ENCODE data around the gene NTRK3. TPM values are rescaled to one million over a fixed set of nuclear protein-coding genes. Genes with fewer than 3 reads are reported as not detected.
"Not testable (repeated sequence)": the region's sequence is repeated elsewhere in the genome, so short reads cannot be mapped to it uniquely, and the experiment has no call there.

The NTRK3 gene
- polyA plus RNA-seq, 3 donors, result 0.79 to 3.0 (median 2.0) TPM

DNA sequence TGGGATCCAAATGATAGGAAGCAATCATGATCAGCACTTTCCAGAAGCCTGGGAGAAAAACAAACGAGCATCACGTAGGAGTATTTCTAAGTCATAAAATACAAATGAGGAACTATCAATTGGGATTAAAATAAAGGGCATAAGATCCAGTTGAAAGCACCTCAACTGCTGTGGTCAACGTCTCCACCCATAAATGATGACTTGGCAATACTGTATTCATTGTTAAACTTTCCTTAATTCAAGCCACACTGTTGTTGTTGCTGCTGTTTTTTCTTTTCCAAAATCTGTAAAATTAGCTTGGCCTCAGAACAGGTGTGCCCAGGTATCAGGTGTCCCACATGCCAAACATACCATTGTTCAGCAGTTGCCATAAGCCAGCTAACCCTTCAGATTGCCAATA is 395.8 kb downstream of the NTRK3 start:
- 44 to 47% (median 47%) methylated on average over 3 of the region's 3 CpGs for WGBS, 3 donors
- H3K27ac ChIP-seq (ENCODE audit: low read depth, low read length), result no peak overlapping the region

DNA sequence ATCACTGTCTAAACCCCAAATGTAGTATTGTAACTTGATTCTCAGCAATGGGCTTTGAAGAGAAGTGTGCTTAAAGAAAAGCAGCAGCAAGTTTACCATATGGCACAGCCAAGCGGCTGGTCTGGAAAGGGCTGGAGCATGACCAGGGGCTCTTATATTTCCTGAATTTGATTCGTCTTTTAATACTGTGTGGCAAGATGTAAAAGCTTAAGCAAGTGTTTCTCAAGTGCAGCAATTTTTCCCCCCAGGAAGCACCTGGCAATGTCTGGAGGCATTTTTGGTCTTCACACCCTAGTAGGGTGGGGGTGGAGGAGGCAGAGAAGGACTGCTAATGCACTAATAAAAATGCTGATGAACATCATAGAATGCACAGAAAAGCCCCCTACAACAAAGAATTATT is 397.9 kb downstream of the NTRK3 start:
- H3K27ac ChIP-seq (ENCODE audit: low read depth, low read length), result no peak overlapping the region
- 32 to 57% (median 44%) methylated on average over 2 of the region's 2 CpGs for WGBS, 3 donors

DNA sequence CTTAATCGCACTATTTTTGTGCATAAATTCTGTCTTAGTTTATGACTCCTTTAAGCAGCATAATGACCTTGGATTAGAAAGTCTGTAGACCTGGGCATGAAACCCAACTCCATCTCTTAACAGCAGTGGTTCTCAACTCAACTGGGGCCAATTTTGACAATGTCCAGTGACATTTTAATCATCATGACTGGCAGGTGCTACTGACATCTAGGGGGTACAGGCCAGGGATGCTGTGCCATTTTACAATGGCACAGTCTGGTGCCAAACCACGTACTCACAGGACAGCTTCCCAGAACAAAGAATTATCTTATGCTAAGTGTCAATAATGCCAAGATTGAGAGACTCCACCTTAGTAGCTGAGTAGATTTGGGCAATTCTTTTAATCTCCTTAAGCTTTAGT is 405.0 kb downstream of the NTRK3 start:
- no peak overlapping the region for H3K27ac ChIP-seq (ENCODE audit: low read depth, low read length)
- WGBS, 3 donors, result 87 to 93% (median 92%) methylated on average over 2 of the region's 2 CpGs

DNA sequence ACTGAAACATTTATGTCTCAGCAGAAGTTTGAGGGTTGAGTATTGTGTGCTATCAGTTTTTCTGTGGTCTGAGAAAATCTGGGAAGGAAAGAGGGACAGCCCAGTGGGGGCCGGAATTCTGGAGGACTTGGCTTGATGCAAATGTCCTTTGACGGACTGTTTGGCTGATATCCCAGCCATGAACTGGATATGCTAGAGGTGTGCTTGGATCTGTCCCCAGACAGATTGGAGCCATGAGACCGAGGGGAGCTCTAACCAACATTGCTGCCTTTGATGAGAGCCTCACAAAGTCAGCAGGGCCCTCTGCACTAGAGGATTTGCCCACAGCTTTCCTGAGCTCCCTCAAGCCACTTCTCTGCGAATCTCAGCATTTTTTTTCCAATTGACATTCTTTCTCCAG is 405.6 kb downstream of the NTRK3 start:
- H3K27ac ChIP-seq (ENCODE audit: low read depth, low read length), result no peak overlapping the region
- WGBS, 3 donors, result 44 to 63% (median 56%) methylated on average over 4 of the region's 4 CpGs

DNA sequence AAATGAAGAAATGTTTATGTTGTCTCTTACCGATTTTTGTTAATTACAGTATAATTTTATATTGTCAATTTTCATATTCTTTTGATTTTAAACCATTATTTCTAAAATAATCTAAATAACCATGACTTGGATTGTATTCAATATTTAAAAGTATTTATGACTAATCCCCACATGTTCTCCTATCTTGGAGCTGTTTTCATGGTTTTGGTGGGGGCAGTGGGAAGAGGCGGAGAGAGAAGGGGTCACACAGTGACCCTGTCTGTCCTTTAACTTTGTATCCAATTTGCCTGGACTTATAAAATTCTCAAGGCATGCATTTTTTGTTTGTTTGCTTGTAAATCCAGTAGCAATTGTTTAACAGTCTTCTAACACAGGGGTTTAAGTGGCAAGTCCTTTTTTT is 407.4 kb downstream of the NTRK3 start:
- WGBS, 3 donors, result 65 to 77% (median 66%) methylated on average over 2 of the region's 2 CpGs
- no peak overlapping the region for H3K27ac ChIP-seq (ENCODE audit: low read depth, low read length)

DNA sequence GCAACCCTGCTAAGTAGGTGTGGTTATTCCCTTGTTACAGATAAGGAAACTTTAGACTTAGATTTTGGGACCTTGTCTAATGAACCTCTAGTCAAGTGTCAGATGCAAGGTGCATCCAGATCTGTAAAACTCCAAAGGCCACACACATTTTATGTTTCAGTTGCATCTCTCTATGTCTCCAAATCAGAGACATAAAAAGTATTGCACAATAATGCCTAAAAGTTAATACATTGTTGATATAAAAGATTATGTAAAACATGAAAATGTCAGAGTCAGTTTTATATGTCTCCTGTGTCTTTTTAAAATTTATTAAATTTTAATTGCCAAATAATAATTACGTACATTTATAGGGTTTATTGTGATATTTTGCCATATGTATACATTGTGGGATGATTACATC is 408.5 kb downstream of the NTRK3 start:
- 62 to 81% (median 78%) methylated on average over 1 of the region's 1 CpG for WGBS, 3 donors

DNA sequence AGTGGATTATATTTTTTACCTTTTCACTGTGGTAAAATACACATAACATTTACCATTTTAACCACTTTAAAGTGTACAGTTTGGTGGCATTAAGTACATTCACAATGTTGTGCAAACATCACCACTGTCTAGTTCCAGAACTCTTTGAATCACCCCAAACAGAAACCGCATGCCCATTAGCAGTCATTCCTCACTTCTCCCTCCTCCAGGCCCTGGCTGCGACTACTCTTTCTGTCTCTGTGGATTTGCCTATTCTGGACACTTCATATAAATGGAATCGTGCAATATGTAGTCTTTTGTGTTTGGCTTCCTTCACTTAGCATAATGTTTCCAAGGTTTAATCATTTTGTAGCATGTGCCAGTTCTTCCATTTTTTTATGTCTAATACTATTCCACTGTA is 409.8 kb downstream of the NTRK3 start:
- H3K27ac ChIP-seq (ENCODE audit: low read depth, low read length), result no peak overlapping the region
- WGBS, 3 donors, result 64 to 77% (median 75%) methylated on average over 3 of the region's 3 CpGs

More for the DNA sequence above, 408.5 kb downstream of the NTRK3 start:
- H3K27ac ChIP-seq (ENCODE audit: low read depth, low read length), result no peak overlapping the region

DNA sequence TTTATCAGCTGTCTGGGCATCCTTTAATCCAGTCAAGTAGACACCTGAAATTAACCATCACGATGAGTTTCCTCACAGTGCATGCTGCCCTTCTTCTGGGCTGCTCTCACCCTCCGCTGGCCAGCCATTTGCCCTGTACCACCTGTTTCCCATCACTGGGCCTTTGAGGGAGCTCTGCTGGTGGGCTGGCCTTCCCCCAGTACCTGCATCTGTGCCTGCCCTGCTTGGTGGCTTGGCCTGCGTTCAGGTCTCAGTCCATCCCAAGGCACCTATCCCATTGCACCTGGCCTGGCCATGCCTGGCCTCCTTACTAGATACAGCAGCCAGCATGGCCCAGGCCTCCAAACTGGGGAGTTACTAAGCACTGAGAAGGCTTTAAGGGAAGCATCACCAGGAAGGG is 413.2 kb downstream of the NTRK3 start:
- no peak overlapping the region for H3K27ac ChIP-seq (ENCODE audit: low read depth, low read length)
- WGBS, 3 donors, result 95 to 99% (median 96%) methylated on average over 3 of the region's 3 CpGs

DNA sequence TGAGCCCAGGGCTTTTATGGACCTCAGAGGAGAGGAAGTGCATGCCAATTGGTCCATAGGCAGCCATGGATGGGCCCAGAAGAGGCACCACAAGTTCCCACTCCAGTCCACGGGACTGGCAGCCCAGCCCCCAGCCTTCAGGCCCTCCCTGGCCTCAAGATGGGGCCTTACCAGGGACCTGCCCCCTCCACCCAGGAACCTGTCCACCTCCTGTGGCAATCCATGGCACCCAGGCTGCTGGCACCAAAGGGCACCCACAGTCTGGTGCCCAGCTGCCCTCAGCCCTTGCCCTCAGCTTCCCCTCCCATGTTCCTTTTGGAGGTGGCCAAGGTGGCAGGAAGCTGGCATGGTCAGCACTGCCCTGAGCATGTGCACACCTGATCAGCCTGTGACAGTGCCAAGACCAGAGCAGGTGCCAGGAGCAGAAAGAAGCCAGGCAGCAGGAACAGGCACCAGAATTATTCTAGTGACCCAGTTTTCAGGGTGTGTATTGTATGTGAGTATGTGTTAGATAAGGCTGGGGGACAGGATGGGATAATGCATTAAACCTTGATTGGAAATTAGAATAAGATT is 415.0 kb downstream of the NTRK3 start:
- H3K27ac ChIP-seq (ENCODE audit: low read depth, low read length), result no peak overlapping the region
- 50 to 66% (median 60%) methylated on average over 1 of the region's 1 CpG for WGBS, 3 donors

DNA sequence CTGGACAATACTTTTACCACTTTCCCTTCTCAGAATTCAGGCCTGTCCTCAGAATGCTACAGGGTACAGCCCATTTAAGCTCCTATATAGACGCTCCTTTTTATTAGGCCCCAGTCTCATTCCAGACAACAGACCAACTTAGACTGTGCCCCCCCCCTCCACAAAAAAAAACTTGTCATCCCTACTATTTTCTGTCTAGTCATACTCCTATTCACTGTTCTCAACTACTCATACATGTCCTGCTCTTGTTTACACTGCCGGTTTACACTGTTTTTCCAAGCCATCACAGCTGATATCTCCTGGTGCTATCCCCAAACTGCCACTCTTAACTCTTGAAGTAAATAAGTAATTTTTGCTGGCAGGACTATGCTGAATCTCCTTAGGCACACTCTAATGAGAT is 420.7 kb downstream of the NTRK3 start:
- 86 to 98% (median 95%) methylated on average over 2 of the region's 2 CpGs for WGBS, 3 donors
- H3K27ac ChIP-seq (ENCODE audit: low read depth, low read length), result not testable (repeated sequence)

DNA sequence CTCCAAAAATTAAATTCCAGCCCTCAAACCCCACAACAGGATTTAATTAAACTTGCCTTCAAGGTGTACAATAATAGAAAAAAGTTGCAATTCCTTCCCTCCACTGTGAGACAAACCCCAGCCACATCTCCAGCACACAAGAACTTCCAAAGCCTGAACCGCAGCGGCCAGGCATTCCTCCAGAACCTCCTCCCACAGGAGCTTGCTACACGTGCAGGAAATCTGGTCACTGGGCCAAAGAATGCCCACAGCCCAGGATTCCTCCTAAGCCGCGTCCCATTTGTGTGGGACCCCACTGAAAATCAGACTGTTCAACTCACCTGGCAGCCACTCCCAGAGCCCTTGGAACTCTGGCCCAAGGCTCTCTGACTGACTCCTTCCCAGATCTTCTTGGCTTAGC is 423.2 kb downstream of the NTRK3 start:
- not testable (repeated sequence) for H3K27ac ChIP-seq (ENCODE audit: low read depth, low read length)
- 69 to 80% (median 80%) methylated on average over 5 of the region's 5 CpGs for WGBS, 3 donors

DNA sequence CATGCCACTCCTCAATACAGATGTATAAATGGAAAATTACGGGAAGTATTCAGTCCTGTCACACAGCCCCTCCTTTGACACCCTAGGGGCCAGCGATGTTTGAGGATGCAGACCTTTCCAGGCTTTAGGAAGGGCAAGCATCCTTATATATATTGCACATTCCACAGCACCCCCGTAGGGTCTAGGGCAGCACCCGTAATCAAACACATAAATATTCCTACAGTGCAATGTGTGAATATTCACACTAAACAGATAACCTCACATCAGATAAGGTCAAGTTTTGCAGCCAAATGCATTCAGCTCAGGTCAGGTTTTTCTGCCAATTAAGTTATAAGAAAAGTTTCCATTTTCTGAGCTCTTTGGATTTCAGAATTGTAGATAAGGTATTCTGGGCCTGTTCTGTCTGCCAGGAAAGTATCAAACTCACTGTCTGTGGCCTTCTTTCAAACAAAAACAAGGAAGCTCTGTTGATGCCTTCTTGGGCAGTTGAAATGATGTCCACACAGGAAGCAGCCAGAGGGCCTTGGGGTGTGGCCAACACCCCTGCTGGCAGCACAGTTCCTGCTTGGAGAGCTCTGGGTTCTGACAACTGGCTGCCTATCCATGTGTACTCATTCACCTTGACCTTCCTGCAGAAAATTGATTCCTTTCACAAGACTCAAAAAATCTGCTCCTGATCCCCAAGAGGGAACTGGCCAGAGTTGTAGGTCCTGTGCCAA is 427.0 kb downstream of the NTRK3 start:
- H3K27ac ChIP-seq (ENCODE audit: low read depth, low read length), result no peak overlapping the region
- 52 to 77% (median 69%) methylated on average over 4 of the region's 4 CpGs for WGBS, 3 donors

DNA sequence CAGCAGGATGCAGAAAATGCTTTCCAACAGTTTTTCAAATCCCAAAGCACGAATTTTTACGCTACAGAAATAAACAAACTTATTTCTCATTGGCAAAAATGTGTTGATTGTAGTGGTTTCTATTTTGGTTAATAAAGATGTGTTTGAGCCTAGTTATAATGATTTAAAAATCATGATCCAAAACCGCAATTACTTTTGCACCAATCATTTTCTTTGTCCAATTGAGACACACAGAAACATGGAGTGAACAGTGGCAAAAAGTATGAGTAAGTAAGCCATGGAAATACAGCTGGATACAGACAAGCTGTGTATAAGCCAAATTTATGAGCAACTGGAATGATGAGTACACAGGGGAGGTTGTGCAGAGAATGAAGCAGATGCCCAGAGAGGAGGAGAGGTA is 427.9 kb downstream of the NTRK3 start:
- no peak overlapping the region for H3K27ac ChIP-seq (ENCODE audit: low read depth, low read length)
- WGBS, 3 donors, result 56 to 78% (median 77%) methylated on average over 3 of the region's 3 CpGs

DNA sequence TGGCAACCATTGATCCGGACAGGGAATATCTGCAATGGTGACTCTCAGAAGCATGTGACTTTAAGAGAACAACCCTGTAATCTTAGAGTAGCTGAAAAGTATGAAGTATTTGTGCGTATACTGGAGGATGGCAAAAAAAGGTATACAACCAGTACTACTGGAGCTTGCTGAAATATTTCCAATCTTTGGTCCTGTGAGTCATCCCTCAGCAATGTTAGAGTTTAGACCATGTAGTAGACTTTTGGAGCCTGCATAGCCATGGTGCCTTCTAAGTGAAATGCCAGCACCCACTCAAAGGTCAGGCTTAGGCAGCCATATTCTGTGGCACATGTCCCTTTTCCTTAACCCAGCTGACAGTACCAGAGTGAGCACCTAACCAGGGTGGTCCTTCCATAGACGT is 429.4 kb downstream of the NTRK3 start:
- H3K27ac ChIP-seq (ENCODE audit: low read depth, low read length), result no peak overlapping the region
- WGBS, 3 donors, result 70 to 91% (median 88%) methylated on average over 3 of the region's 3 CpGs

DNA sequence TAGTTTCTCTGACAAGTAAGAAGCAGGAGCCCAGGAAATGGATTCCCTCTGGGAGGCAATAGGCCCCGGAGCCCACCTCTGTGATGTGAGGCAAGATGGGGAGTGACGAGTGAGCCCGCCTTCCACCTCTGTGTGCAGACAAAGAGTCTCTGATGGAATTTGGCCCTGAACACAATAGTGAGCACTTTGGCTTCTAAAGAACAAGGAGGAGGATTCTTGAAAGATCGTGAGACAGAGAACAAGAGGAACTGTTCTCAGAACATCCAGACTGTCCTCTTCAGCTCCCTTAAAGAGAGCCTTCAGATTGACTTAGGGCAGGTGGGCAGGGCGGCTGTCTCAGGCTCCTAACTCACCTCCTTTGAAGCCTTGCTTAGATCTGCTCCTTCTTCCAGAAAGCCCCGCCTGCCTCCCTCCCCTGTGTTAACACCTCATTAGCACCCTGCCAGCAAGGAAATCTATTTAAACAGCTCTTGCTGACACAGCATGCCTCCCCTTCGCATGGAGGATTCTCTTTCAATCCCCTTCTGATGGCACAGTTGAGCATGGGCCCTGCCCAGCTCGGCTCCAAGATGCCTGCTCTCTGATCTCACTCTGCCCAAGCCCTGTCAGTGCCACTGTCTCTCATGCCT is 430.3 kb downstream of the NTRK3 start:
- WGBS, 3 donors, result 21 to 62% (median 61%) methylated on average over 8 of the region's 8 CpGs
- H3K27ac ChIP-seq (ENCODE audit: low read depth, low read length), result no peak overlapping the region

DNA sequence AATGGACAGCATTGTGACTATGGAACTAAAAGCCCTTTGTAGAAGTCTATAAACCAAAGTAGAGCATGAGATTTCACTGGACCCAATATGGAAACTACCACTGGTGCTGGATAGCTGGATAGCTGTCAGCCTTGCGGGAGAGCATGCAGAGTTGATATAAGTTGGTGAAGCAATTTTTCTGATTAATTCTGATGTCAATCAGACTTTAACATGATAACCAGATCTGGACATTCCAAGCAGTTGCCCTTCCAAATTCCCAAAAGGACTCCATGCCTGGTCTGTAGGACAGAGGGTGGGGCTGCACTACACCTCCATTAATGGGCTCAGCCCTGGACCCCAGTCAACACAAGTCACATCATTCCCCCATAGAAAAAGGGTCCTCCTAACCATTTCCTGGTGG is 437.8 kb downstream of the NTRK3 start:
- WGBS, 3 donors, result 83 to 100% (median 97%) methylated on average over 1 of the region's 1 CpG
- H3K27ac ChIP-seq (ENCODE audit: low read depth, low read length), result no peak overlapping the region

DNA sequence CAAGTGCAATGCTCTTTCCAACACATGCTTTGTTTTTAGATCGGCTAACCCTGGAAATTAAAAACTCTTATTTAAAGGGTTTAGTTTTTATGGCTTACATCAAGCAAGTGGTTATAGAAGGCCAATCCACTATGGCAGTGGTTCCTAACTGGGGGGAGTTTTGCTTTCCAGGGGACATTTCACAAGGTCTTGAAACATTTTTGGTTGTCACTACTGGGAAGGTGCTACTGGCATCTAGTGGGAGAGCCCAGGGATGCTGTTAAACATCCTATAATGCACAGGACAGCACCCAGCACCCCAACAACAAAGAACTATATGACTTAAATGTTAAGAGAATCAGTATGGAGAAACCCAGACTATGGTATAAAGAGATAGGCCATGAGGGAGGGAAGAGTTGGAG is 439.0 kb downstream of the NTRK3 start:
- WGBS, 3 donors, result 93 to 100% (median 96%) methylated on average over 1 of the region's 1 CpG
- no peak overlapping the region for H3K27ac ChIP-seq (ENCODE audit: low read depth, low read length)

DNA sequence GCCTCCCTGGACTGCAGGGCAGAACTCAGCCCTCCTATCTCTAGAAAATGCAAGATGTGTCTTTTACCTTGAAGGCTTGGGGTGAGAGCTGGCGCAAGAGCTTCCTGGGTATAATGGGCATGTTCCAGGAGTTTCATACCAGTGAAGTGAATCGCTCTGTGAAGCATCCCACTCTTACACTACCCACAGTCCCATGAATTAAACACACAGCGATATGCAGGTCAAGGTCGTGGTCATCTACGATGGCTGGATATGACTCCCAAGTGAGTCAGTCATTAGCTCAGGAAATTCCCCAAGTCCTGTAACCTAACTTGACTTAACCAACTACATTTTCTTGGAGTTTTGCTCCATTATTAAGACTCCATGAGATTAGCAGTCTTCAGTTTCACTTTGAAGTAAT is 439.7 kb downstream of the NTRK3 start:
- H3K27ac ChIP-seq (ENCODE audit: low read depth, low read length), result no peak overlapping the region
- WGBS, 3 donors, result 73 to 79% (median 75%) methylated on average over 5 of the region's 5 CpGs

DNA sequence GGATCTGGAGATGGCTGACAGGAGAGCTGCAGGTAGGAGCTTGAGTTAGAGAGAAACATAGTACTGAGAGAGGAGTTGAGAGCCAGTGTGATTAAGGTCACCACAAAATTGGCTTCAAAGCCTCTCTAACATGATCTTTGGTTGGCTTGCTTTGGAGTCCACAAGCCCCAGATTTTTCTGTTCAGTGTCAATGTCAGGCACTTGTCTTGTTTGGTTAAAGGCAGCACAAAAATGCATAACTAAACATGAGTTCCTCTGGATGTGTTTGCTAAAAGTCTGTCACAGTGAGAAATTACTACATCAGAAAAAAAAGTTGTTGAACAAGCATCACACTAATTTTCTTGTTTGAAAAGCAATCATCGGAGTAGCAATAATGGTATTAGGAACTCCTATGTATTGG is 440.5 kb downstream of the NTRK3 start:
- H3K27ac ChIP-seq (ENCODE audit: low read depth, low read length), result no peak overlapping the region
- 48 to 76% (median 70%) methylated on average over 1 of the region's 1 CpG for WGBS, 3 donors

Measured in adipose tissue (tissue), 3 donors.